ENCODE measurements around the gene LRBA. TPM values are rescaled to one million over a fixed set of nuclear protein-coding genes. Genes with fewer than 3 reads are reported as not detected.

LRBA gene
- polyA plus RNA-seq, 2 of the 4 experiments (the other 2 are of a cell fraction), result 10.7 to 25.1 TPM

- TF ChIP-seq MAX (IDR thresholded peaks at IDR 0.05) (no peak), USF2 (IDR thresholded peaks at IDR 0.05) (no peak), HOXA7 (CRISPR knock-in tag; IDR thresholded peaks at IDR 0.05) (no peak), POLR2AphosphoS2 (conservative IDR thresholded peaks at IDR 0.05; ENCODE audit: low read length) (no peak), PHF8 (IDR thresholded peaks at IDR 0.05; ENCODE audit: borderline replicate concordance, low read depth) (no peak), KDM5A (IDR thresholded peaks at IDR 0.05) (no peak), ZFP36 (IDR thresholded peaks at IDR 0.05; ENCODE audit: borderline replicate concordance, partially characterized antibody) (no peak), SREBF2 (IDR thresholded peaks at IDR 0.05) (no peak), HMGXB4 (CRISPR knock-in tag; IDR thresholded peaks at IDR 0.05; ENCODE audit: borderline replicate concordance) (no peak), REST (IDR thresholded peaks at IDR 0.05) (no peak), PBX3 (IDR thresholded peaks at IDR 0.05) (no peak), RCOR1 (IDR thresholded peaks at IDR 0.05; ENCODE audit: low read depth, low read length) (no peak), TP53 (CRISPR knock-in tag; IDR thresholded peaks at IDR 0.05) (no peak), CHD4 (IDR thresholded peaks at IDR 0.05; ENCODE audit: borderline replicate concordance) (no peak), ELK1 (IDR thresholded peaks at IDR 0.05; ENCODE audit: low read depth, low read length) (no peak), CBX2 (IDR thresholded peaks at IDR 0.05; ENCODE audit: borderline replicate concordance, low read depth) (no peak), E2F6 (IDR thresholded peaks at IDR 0.05; ENCODE audit: borderline replicate concordance, low read depth) (no peak), ATOH8 (CRISPR knock-in tag; IDR thresholded peaks at IDR 0.05; ENCODE audit: low read depth) (no peak), POLR2A (IDR thresholded peaks at IDR 0.05; ENCODE audit: low read length) (no peak)
- no peak for ATAC-seq
- CTCF ChIA-PET, result interaction anchor here (0.6 to 1.6 kb wide), 2 partner anchors 25 to 134 kb away, joined by 3 to 4 read pairs; no protein-coding TSS in a partner anchor
- no peak overlapping the region for H3K4me3 ChIP-seq
- FAIRE-seq, result no peak
- WGBS (ENCODE audit: missing lambda C conversion rate), result over 99% methylated on average over 6 of the region's 6 CpGs
- POLR2A ChIA-PET, result no interaction called here
- H3K9me3 ChIP-seq, result no peaks in the 10 kb centered on the region
- DNase-seq (ENCODE audit: low read depth in 1 of 2, low spot score in 1 of 2), result no peak
- no peak overlapping the region for H3K4me2 ChIP-seq
- no peak overlapping the region for H3K27ac ChIP-seq
- H3K4me1 ChIP-seq, result no peaks in the 10 kb centered on the region
Measured at GRCh38 chr4:150258569-150258968, 756.5 kb downstream of the LRBA start.

All from A549 (cell line).